IPS-18c (cell line): ENCODE data around the gene NEDD4L.

ENCODE experiments used
- H3K4me3 ChIP-seq: 2 replicates; pipeline ENCODE4 v1.7.0; 2013; ENCODE audit warnings: low read depth, mild to moderate bottlenecking, low read length, moderate library complexity; ENCODE audit not compliant: insufficient read depth
- H3K9me3 ChIP-seq: one replicate; pipeline ENCODE4 v1.6.1; 2013; ENCODE audit warnings: mild to moderate bottlenecking, low read length, moderate library complexity; ENCODE audit not compliant: control insufficient read depth, insufficient read depth

The NEDD4L gene

DNA sequence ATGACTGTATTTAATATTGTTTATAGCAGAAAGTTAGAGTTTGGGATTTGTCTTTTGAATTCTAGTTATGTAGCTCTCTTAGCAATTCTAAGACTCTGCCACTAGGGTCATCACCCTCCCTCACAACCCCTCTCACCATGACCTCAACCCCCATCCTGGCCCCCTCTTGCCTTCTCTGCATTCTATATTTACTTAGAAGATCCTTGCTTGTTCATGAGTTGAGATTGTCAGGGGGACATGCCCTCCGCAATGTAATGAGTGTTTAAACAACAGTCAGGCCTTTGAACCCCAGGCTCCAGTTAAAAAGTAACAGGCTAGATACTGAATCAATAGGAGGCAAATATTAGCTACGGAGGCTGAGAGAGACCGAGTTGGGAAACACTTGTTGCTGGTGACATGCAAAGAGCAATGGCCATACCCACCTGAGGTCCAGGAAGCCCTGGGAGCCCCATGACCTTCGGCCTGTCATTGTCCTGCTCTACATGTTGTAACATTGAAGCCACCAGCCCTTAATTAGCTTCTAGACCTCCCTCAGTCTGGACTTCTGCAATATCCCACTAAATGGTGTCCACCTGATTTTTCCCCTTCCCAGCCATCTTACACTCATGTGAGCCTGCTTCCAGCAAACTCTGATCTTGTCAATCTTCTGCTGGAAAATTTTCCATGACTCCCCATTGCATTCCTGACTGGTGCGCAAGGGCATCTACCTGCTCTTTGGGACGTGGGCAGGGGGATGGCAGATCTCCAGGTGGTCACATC lies 363.8 kb downstream of the NEDD4L start:
- Histone ChIP-seq H3K9me3 (no peaks in the 10 kb centered on the region), H3K4me3 (no peak overlapping the region)

DNA sequence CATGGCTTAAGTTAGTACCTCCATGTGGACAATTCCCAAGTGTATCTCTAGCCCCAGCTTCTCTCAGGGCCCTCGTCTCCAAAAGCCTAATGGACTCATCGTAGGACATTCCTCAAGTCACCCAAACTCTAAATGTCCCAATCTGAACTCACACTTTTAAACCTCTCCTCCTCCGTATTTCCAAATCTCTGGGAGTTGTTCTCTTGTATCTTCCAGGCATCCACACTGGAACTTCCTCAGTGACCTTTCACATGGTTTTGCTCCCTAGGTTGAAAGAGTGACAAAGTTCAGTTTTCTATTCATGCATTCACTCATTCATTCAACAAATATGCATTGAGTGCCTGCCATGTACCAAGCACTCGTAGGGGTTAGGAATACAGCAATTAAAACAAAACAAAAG lies 364.6 kb downstream of the NEDD4L start:
- Histone ChIP-seq H3K9me3 (no peaks in the 10 kb centered on the region), H3K4me3 (no peak overlapping the region)

GRCh38 chr18:58409802-58410445 lies 365.9 kb downstream of the NEDD4L start:
- Histone ChIP-seq H3K9me3 (no peaks in the 10 kb centered on the region), H3K4me3 (no peak overlapping the region)

GRCh38 chr18:58411323-58411722 lies 367.3 kb downstream of the NEDD4L start:
- no peak overlapping the region for H3K4me3 ChIP-seq

DNA sequence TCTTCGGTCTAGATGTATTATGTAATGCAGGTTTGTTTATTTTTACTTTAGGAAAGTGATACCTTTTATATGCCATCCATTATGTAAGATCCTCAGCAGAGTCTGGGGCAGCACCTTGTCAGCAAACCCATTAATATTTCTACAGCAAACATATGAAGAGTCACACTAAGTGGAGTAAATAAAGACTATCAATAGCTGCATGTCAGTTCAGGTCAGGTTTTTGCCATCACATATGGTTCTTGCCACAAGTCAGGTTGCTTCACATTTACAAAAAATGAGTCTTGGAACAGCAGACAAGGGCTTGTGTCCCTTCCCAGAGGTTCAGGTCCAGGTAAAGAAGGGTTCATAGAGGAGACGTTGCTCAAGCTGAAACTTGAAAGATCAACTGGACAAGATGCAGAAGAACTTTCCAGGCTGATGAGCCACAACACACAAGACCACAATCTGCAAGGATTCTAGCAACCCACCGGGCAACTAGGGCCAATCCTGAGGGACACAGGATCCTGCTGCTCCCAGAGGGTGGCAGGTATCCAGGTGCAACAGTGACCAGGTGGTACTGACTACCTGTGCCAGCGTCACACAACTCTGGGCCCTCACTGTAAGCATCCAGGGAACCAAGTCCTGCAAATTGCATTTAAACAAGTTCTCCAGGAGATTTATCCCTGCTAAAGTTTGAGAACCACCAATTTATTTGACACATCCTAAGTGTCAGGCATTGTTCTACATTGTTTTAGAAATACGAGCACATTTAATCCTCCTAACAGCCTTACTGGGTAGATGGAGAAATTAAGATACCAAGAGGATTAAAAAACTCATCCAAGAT lies 369.0 kb downstream of the NEDD4L start:
- H3K4me3 ChIP-seq = no peak overlapping the region
- H3K9me3 ChIP-seq = no peaks in the 10 kb centered on the region

More at GRCh38 chr18:58411323-58411722, 367.3 kb downstream of the NEDD4L start:
- no peaks in the 10 kb centered on the region for H3K9me3 ChIP-seq

DNA sequence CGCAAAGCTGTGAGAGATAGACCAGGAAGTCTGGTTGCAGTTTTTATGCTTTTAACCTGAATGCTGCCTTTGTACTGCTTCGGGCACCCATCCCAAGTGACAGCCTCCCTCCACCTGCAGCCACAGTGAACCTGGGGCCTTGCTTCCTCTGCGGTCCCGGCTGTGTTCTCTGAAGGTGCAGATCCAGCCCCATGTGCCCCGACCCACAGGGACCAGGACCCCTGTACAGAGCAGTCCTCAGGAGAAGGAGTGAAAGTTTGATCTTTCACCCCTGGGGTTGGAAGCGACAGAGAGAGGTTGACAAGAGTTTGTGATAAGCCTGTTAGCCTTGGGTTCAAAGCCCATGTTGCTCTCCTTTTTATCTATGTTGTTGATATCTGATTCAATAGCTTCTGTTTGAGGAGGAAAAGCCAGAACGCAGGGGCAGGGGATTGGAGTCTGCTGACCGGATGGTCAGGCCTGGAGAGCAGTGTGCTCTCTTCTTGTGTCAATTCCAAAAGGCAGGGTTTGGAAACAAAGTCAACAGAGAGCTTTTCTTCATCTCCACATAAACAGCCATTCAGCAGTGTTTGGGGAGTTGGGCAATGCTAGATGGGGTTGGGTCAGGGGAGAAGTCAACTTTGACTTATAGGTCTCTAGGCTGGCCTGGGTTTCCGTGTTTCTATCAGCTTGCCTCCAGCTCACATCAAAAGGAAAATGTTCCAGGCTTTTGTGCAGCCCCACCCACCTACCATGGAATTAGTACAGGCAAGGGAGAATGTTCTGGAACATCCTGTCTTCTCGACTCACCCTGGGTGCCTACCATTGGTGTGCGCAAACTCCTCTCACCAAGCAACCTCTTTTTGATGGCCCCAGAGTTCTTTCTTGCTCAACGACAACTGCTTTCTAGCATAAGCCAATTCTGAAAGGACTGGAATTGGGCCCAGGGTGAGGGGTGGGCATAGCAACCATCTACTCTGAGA lies 369.9 kb downstream of the NEDD4L start:
- H3K9me3 ChIP-seq = no peaks in the 10 kb centered on the region
- H3K4me3 ChIP-seq = no peak overlapping the region

DNA sequence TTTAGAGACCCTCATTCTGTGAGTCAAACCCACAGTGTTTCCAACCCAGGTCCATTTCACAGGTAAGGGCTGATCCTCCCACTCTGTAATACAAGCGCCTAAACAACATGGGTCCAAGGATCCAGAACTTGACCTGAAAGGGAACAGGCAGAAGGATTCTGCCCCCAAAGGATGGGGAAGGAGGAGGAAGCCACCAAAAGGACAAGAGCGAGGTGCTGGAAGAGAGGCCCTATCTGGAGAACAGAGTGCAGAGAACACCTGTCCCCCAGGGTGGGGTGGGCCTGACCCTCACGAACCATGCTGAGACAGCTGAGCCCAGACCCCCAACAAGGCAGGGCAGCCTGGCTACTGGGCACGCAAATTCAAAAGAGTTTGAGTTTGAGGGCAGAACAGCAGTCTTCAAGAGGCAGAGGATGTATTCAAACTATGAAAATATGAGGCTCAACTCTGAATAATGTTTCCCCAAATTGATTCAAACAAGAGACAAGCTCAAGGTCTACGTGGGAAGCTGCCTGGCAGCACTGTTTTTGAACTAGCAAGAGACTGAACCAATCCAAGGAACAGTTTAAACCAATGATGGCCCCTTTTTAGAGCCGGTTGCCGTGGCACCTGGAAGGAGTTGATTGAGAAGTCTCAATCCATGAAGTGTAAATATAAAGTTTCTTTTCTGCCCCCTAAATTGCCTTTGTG lies 372.1 kb downstream of the NEDD4L start:
- H3K4me3 ChIP-seq = no peak overlapping the region

GRCh38 chr18:58416704-58417683 lies 373.0 kb downstream of the NEDD4L start:
- H3K9me3 ChIP-seq = no peaks in the 10 kb centered on the region
- no peak overlapping the region for H3K4me3 ChIP-seq

More for the DNA sequence above, 372.1 kb downstream of the NEDD4L start:
- H3K9me3 ChIP-seq = no peaks in the 10 kb centered on the region

- Histone ChIP-seq H3K4me3 (no peak overlapping the region), H3K9me3 (no peaks in the 10 kb centered on the region)
These were observed 373.7 kb downstream of the NEDD4L start for GRCh38 chr18:58417752-58418151.

- no peaks in the 10 kb centered on the region for H3K9me3 ChIP-seq
- no peak overlapping the region for H3K4me3 ChIP-seq
These were observed 374.3 kb downstream of the NEDD4L start for GRCh38 chr18:58418361-58418760.

DNA sequence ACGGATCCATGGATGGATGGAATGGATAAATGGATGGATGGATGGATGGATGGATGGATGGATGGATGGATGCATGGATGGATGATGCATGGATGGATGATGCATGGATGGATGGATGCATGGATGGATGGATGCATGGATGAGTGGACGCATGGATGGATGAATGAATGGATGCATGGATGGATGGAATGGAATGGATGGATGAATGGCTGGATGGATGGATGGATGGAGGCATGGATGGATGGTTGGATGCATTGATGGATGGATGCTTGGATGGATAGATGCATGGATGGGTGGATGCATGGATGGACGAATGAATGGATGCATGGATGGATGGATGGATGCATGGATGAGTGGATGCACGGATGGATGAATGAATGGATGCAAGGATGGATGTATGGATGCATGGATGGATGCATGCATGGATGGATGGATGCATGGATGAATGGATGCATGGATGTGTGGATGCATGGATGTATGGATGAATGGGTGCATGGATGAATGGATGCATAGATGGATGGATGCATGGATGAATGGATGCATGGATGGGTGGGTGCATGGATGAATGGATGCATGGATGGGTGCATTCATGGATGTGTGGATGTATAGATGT lies 375.7 kb downstream of the NEDD4L start:
- Histone ChIP-seq H3K9me3 (no peaks in the 10 kb centered on the region), H3K4me3 (no peak overlapping the region)

DNA sequence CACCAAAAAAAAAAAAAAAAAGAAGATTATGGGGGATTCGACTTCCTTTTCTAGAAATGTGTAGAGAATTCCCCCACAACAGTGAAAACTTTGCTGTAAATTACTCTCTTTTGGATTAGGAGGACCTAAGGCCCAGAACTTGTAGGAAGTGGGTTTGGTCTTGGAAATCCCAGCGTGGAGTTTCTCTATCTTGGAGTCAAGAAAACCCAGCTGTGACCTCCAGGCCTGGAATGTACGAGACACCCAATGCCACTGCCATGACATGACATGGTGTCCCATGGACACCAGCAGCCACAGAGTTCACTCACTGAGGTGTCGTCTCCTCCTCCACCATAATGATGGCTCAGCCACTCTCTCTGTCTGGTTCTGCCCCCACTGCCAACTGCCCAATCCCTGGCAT lies 382.6 kb downstream of the NEDD4L start:
- no peaks in the 10 kb centered on the region for H3K9me3 ChIP-seq
- no peak overlapping the region for H3K4me3 ChIP-seq

- Histone ChIP-seq H3K9me3 (no peaks in the 10 kb centered on the region), H3K4me3 (no peak overlapping the region)
These were observed 383.3 kb downstream of the NEDD4L start for GRCh38 chr18:58427321-58427720.

GRCh38 chr18:58429442-58429841 lies 385.4 kb downstream of the NEDD4L start:
- H3K4me3 ChIP-seq = no peak overlapping the region
- no peaks in the 10 kb centered on the region for H3K9me3 ChIP-seq

DNA sequence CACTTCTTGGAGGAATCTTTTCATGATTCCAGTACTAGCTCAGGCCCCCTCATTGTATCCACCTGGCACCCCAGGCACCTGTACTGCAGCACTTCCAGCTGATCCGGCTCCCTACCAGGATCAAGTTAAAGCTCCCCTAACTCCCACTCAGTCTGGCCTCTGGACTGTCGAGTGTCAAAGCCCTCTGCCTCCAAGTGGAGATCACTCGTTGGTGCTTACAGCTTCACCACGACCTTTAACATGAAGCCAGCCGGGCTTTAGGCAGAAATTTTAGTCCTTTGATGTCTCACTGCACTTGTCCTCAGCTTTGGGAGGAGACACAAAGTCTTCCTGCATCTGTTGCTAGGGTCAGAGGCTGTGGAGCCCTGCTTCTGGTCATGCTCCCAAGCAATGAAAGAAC lies 387.2 kb downstream of the NEDD4L start:
- no peak overlapping the region for H3K4me3 ChIP-seq
- H3K9me3 ChIP-seq = no peaks in the 10 kb centered on the region
